ENCODE data around the gene SMG6.
"Not testable (repeated sequence)": the region's sequence is repeated elsewhere in the genome, so short reads cannot be mapped to it uniquely, and the experiment has no call there.

DNA sequence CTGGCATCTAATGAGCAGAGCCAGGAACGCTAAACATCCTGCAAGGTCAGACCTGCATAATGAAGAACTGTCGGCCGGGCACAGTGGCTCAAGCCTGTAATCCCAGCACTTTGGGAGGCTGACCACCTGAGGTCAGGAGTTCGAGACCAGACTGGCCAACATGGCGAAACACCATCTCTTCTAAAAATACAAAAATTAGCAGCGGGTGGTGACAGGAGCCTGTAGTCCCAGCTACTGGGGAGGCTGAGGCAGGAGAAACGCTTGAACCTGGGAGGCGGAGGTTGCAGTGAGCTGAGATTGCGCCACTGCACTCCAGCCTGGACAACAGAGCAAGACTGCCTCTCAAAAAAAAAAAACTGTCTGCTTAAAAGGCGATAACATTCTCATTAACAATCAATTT is 38.4 kb downstream of the SMG6 start:
- TF ChIP-seq, protein P1, sequence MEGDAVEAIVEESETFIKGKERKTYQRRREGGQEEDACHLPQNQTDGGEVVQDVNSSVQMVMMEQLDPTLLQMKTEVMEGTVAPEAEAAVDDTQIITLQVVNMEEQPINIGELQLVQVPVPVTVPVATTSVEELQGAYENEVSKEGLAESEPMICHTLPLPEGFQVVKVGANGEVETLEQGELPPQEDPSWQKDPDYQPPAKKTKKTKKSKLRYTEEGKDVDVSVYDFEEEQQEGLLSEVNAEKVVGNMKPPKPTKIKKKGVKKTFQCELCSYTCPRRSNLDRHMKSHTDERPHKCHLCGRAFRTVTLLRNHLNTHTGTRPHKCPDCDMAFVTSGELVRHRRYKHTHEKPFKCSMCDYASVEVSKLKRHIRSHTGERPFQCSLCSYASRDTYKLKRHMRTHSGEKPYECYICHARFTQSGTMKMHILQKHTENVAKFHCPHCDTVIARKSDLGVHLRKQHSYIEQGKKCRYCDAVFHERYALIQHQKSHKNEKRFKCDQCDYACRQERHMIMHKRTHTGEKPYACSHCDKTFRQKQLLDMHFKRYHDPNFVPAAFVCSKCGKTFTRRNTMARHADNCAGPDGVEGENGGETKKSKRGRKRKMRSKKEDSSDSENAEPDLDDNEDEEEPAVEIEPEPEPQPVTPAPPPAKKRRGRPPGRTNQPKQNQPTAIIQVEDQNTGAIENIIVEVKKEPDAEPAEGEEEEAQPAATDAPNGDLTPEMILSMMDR (conservative IDR thresholded peaks at IDR 0.05 in 1 of 2, IDR thresholded peaks at IDR 0.05 in 1 of 2; ENCODE audit: extremely low read depth in 1 of 2, insufficient read depth in 1 of 2, low read depth in 1 of 2, low read length in 2 of 2), result not testable (repeated sequence)
- not testable (repeated sequence) for TF ChIP-seq EZH2 (IDR thresholded peaks at IDR 0.05; ENCODE audit: borderline replicate concordance, low read length)

All from mammary epithelial cell (primary cell).